Mesothelial cell of epicardium (in vitro differentiated cells): Measurements from ENCODE around the gene LRRC45. TPM values are rescaled to one million over a fixed set of nuclear protein-coding genes. Genes with fewer than 3 reads are reported as not detected.

Experiments
- DNase-seq, 2 experiments: peaks; one replicate each; pipeline ENCODE4 v3.0.0; 2021; ENCODE audit warnings: low spot score in 2 of 2; ENCODE audit not compliant: unreplicated experiment in 2 of 2
- H3K27ac Mint-ChIP-seq: 2 replicates; pipeline ENCODE4 v1.8.0; 2021; ENCODE audit warnings: mixed read lengths
- H3K27me3 Mint-ChIP-seq: 2 replicates; pipeline ENCODE4 v1.8.0; 2021; ENCODE audit warnings: low read depth, mixed read lengths
- H3K36me3 Mint-ChIP-seq: 2 replicates; pipeline ENCODE4 v1.8.0; 2021; ENCODE audit warnings: mixed read lengths
- H3K4me1 Mint-ChIP-seq: 2 replicates; pipeline ENCODE4 v1.8.0; 2021; ENCODE audit warnings: mixed read lengths
- H3K4me3 Mint-ChIP-seq: 2 replicates; pipeline ENCODE4 v1.8.0; 2021; ENCODE audit warnings: mild to moderate bottlenecking, moderate library complexity, mixed read lengths
- H3K9me3 Mint-ChIP-seq: 2 replicates; pipeline ENCODE4 v1.8.0; 2021; ENCODE audit warnings: mixed read lengths
- CTCF ChIP-seq: fragments of 200-600 bp; sonication (generic); IDR thresholded peaks from one replicate; pipeline ENCODE4 v1.5.0; 2021; ENCODE audit warnings: antibody characterized with exemption; ENCODE audit not compliant: unreplicated experiment
- total RNA-seq: library from RNA; stranded (reverse); gene quantifications from 3 replicates; pipeline ENCODE4 v1.2.1, GENCODE V29; 2021

Gene LRRC45
- total RNA-seq, 1 donor from 2014 or later = 16.9 TPM

- TF ChIP-seq CTCF = no peak
- Mint-ChIP-seq H3K36me3 (peaks cover 5% of the 10 kb centered on the region), H3K4me3 (peak overlapping the region; percentile 55), H3K4me1 (peaks cover 8% of the 10 kb centered on the region), H3K27me3 (no peaks in the 10 kb centered on the region), H3K9me3 (no peaks in the 10 kb centered on the region), H3K27ac (no peak overlapping the region)
- DNase-seq = no peak
These were observed 6.9 kb downstream of the LRRC45 start for GRCh38 chr17:82029990-82030469.

GRCh38 chr17:82030470-82031302 lies 7.6 kb downstream of the LRRC45 start:
- Mint-ChIP-seq H3K27ac (peak overlapping the region; percentile 76), H3K4me3 (peak overlapping the region; percentile 80), H3K9me3 (no peaks in the 10 kb centered on the region), H3K27me3 (no peaks in the 10 kb centered on the region), H3K4me1 (peaks cover 13% of the 10 kb centered on the region), H3K36me3 (peaks cover 8% of the 10 kb centered on the region)
- TF ChIP-seq CTCF = peak; percentile 89
- DNase-seq = peak; percentile 83 to 93

- Mint-ChIP-seq H3K4me3 (peak within 1 kb of the TSS; percentile 80), H3K36me3 (peaks cover 8% of the 10 kb centered on the region), H3K27ac (peak within 1 kb of the TSS; percentile 76), H3K9me3 (no peaks in the 10 kb centered on the region), H3K4me1 (peaks cover 14% of the 10 kb centered on the region), H3K27me3 (no peaks in the 10 kb centered on the region)
- DNase-seq = no peak
- TF ChIP-seq CTCF = no peak
These were observed 8.3 kb downstream of the LRRC45 start, which contains the start of gene RAC3 for GRCh38 chr17:82031303-82031884. Gene RAC3, plus strand, starts transcription at chr17:82031678. Its CDS starts 84 bp downstream, at chr17:82031762.

- TF ChIP-seq CTCF = no peak
- peaks cover 16% of the 10 kb centered on the region for H3K4me1 Mint-ChIP-seq
- H3K36me3 Mint-ChIP-seq = peaks cover 7% of the 10 kb centered on the region
- H3K27me3 Mint-ChIP-seq = no peaks in the 10 kb centered on the region
- no peak overlapping the region for H3K27ac Mint-ChIP-seq
- DNase-seq = no peak
- H3K9me3 Mint-ChIP-seq = no peaks in the 10 kb centered on the region
- H3K4me3 Mint-ChIP-seq = peak overlapping the region; percentile 66
These were observed 9.0 kb downstream of the LRRC45 start for GRCh38 chr17:82031885-82032627.

- peaks cover 21% of the 10 kb centered on the region for H3K4me1 Mint-ChIP-seq
- no peak for DNase-seq
- H3K9me3 Mint-ChIP-seq = no peaks in the 10 kb centered on the region
- TF ChIP-seq CTCF = no peak
- no peaks in the 10 kb centered on the region for H3K27me3 Mint-ChIP-seq
- peaks cover 5% of the 10 kb centered on the region for H3K36me3 Mint-ChIP-seq
- peak overlapping the region; percentile 66 for H3K4me3 Mint-ChIP-seq
- H3K27ac Mint-ChIP-seq = no peak overlapping the region
These were observed 10.4 kb downstream of the LRRC45 start for GRCh38 chr17:82033359-82034085.
